GM23248 (cell line): ENCODE results near the gene NAA80.

Experiments used
- EZH2 ChIP-seq: fragments of 200-600 bp; sonication (generic); IDR thresholded peaks from 2 replicates; pipeline ENCODE4 v1.6.1; 2018; ENCODE audit warnings: antibody characterized with exemption, mild to moderate bottlenecking; ENCODE audit not compliant: insufficient read depth, poor library complexity, severe bottlenecking
- EZH2phosphoT487 ChIP-seq: fragments of 200-600 bp; sonication (generic); IDR thresholded peaks from 2 replicates; pipeline ENCODE4 v1.6.1; 2018; ENCODE audit warnings: antibody characterized with exemption, moderate library complexity, mild to moderate bottlenecking, low read depth; ENCODE audit not compliant: insufficient read depth

GRCh38 chr3:50318163-50318562 lies 19.0 kb upstream of the NAA80 start:
- no peak for TF ChIP-seq EZH2phosphoT487
- TF ChIP-seq EZH2: no peak
